Cardiac fibroblast (primary cell): ENCODE measurements around the gene EXOC6B.

Experiments used
- DNase-seq, 2 donors: peaks; one replicate each; pipeline versions ENCODE4 v3.0.0 to v3.0.0-alpha.2; 2010; ENCODE audit warnings: low read depth in 2 of 2
- H3K4me3 ChIP-seq, 2 donors: replicated peaks in 1 of 2; 1 replicate in 1 of 2; 2 replicates in 1 of 2; pipeline ENCODE4 v1.5.1; 2011; ENCODE audit warnings: low read depth in 2 of 2, low read length in 2 of 2, mild to moderate bottlenecking in 2 of 2, moderate library complexity in 1 of 2
- TF ChIP-seq, protein P1 (sequence below): IDR thresholded peaks from one replicate; pipeline ENCODE4 v1.5.1; 2011; ENCODE audit warnings: low read depth, mild to moderate bottlenecking, low read length, inconsistent platforms

The EXOC6B gene

DNA sequence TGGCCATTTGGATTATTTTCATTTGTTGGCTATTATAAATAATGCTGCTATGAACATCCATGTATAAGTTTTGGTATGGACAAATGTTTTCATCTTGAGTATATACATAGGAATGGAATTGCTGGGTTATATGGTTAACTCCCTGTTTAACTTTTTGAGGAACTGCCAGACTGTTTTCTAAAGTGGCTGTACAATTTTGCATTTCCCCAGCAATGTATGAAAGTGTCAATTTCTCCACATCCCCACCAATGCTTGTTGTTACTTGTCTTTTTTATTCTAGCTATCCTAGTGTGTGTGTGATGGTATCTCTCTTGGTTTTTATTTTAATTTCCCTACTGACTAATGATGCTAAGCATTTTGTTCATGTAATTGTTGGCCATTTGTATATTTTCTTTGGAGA lies 587.5 kb downstream of the EXOC6B start:
- H3K4me3 ChIP-seq = no peak overlapping the region
- no peak for DNase-seq
- TF ChIP-seq, protein P1, sequence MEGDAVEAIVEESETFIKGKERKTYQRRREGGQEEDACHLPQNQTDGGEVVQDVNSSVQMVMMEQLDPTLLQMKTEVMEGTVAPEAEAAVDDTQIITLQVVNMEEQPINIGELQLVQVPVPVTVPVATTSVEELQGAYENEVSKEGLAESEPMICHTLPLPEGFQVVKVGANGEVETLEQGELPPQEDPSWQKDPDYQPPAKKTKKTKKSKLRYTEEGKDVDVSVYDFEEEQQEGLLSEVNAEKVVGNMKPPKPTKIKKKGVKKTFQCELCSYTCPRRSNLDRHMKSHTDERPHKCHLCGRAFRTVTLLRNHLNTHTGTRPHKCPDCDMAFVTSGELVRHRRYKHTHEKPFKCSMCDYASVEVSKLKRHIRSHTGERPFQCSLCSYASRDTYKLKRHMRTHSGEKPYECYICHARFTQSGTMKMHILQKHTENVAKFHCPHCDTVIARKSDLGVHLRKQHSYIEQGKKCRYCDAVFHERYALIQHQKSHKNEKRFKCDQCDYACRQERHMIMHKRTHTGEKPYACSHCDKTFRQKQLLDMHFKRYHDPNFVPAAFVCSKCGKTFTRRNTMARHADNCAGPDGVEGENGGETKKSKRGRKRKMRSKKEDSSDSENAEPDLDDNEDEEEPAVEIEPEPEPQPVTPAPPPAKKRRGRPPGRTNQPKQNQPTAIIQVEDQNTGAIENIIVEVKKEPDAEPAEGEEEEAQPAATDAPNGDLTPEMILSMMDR = no peak

DNA sequence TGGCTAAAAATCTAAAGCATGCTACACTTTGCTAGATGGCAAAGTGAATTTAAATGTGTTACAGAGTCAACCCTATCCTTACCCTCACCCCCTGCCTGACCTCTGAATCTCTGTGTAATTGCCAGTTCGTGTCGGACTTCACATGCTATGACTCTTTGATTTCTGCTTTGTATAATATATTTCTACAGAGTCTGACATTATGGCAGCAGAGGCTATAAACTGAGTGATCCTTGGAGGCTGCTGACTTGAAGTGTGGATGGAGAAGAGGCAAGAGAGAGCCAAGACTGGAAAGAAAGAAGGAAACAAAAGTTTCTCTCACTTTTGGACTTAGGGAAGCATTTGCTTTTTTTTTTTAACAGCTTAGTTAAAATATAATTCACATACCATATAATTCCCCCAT lies 588.3 kb downstream of the EXOC6B start:
- H3K4me3 ChIP-seq = no peak overlapping the region
- TF ChIP-seq, protein P1 = no peak
- DNase-seq = no peak

DNA sequence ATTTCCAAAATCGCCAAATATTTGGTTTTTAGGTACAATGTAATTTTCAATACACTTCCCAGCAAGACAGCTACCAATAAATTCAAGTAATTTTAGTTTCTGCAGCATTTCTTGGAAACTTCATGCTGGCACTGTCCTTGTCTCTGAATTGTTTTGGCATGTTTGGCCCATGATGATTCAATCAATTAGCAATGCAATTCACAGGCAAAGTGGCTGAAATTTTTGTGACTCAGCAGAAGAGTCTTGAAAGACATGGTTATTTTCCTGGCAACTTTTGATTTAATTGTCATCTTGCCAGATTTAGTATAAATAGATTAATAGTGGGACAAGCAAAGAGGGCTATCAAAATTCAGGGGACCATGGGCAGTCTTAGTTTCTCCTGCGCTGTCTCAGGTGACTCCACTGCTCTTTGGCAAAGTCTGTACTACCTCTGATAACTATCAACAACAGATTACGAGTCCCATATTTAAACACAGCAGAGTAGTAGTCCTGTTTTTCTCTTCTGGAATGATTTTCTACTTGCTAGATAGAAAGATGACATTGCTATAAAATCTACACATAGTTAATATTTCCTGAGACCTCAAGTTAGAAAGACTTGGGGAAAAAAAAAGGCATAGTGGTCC lies 589.3 kb downstream of the EXOC6B start:
- no peak overlapping the region for H3K4me3 ChIP-seq
- TF ChIP-seq, protein P1 = no peak
- peak; percentile 84 to 87 for DNase-seq

DNA sequence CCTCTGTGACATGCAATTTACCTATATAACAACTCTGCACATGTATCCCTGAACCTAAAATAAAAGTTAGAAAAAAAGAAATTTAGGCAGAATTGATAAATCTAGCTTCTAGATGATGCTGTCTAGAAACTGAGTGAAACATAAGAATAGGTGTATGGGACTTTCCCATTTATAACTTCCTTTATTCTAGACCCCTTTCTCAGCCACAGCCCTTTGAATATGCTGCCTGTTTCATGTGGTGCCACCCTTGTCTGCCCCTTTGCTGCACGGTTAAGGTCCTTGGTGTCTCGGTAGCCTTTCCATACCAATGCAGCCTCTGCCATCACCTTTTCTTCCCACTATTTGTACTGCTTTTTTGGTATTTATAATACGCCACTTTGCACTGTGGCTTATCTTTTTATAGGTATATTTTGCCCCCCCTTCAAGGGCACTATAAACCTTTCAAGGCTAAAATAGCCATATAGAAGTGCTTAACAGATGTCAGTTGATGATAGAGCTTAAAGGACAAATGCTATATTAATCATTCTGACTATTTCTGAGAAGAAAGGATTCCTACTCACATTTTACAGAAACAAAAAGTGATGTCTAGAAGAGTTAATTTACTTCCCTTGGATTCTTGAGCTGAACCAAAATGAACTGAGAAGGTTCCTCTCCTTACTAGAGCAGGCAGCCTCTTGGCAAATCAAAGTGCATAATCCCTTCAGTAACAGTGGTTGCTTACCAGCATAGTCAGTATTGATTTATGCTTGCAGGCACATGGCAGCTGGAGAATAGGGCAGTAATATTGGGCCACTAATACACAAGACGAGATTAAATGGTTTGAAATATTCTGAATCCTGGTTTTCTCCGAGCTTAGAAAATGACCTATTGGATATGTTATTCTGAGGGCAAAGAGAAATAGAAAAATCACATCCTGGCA lies 590.1 kb downstream of the EXOC6B start:
- DNase-seq = no peak
- TF ChIP-seq, protein P1 = no peak
- no peak overlapping the region for H3K4me3 ChIP-seq

DNA sequence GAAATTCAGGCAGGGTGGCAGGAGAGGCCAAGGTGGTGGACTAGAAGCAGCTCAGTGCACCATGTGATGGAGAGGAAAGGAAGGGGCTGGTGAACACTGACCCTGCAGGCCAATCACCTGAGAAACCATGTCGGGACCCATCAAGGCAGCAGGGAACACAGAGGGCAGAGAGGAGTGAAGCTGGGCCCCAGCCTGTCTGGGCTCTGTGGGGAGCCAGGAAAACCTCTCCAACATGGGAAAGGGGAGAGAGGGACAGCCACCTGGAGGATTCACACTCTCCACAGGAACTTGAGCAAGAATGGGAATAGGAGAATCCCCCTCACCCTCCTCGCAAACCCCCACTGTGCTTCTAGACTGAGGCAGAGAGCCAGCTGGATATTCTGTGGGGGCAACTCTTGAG lies 592.6 kb downstream of the EXOC6B start:
- DNase-seq = no peak
- TF ChIP-seq, protein P1 = no peak
- H3K4me3 ChIP-seq = no peak overlapping the region

DNA sequence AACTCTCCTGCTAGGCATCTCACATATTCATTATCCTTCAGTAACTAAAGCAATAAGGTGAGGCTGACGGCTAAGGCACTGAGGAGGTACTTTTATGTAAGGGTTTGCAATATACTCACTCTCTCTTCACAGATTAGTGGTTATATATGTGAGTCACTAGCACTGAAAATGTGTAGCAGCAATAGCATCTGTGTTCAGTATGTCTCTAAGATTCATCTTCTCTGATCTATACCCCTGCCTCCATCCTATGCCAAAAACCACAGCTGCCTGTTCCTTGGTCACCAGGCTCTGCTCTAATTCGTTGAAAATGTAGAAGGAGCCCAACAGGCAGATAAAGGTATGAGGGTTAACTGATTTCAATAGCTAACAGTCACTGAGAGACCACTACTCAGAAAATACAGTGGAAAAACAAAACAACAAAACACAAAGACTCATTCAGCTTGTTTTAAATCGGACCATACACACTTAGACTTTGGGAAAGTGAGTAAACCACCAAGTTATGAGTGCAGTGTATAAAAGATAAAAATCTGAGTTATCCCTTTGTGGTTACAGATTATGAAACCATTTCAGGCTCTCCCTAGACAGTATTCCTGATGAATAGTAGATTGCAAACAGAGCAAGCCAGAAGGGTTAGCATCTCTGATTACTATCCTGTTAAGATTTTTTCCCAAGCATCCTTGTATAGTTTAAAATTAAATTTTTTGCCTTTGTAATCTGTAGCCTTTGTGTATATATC lies 602.8 kb downstream of the EXOC6B start:
- no peak overlapping the region for H3K4me3 ChIP-seq
- DNase-seq = peak in 1 of 2 donors; percentile 51
- TF ChIP-seq, protein P1 = no peak
